ENCODE measurements around the gene BRICD5.

DNA sequence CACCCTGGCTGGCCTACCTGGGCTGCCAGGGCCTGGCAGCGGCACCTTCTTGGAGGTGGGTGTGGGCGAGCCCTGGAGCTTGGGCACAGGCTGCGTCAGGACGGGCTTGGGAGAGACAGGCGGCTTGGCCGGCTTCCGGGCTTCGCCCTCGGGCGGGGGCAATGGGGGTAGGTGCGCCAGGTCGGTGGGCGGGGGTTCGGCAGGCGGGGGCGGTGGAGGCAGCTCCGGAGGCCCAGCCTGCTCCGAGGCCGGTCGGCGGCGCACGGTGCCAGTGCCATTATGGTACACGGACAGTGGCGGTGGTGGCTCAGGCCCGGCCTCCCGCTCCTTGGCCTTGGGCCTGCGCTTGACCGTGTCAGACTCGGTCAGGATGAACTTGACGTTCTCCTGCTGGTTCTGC, 31.1 kb downstream of the BRICD5 start:
- TF ChIP-seq, protein P1, sequence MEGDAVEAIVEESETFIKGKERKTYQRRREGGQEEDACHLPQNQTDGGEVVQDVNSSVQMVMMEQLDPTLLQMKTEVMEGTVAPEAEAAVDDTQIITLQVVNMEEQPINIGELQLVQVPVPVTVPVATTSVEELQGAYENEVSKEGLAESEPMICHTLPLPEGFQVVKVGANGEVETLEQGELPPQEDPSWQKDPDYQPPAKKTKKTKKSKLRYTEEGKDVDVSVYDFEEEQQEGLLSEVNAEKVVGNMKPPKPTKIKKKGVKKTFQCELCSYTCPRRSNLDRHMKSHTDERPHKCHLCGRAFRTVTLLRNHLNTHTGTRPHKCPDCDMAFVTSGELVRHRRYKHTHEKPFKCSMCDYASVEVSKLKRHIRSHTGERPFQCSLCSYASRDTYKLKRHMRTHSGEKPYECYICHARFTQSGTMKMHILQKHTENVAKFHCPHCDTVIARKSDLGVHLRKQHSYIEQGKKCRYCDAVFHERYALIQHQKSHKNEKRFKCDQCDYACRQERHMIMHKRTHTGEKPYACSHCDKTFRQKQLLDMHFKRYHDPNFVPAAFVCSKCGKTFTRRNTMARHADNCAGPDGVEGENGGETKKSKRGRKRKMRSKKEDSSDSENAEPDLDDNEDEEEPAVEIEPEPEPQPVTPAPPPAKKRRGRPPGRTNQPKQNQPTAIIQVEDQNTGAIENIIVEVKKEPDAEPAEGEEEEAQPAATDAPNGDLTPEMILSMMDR (IDR thresholded peaks at IDR 0.05; ENCODE audit: borderline replicate concordance, extremely low read depth, low read length, poor library complexity, severe bottlenecking): no peak
- TF ChIP-seq EZH2 (IDR thresholded peaks at IDR 0.05; ENCODE audit: borderline replicate concordance, low read depth, low read length, severe bottlenecking): no peak
